Erythroblast (primary cell): ENCODE measurements around the gene MED15.

ENCODE experiments used
- GATA1 ChIP-seq: IDR thresholded peaks from 2 replicates; pipeline ENCODE4 v1.6.1; 2011; ENCODE audit warnings: low read depth, mild to moderate bottlenecking, control low read depth, low read length, moderate library complexity
- POLR2A ChIP-seq: IDR thresholded peaks from 2 replicates; pipeline ENCODE4 v1.6.1; 2011; ENCODE audit warnings: mild to moderate bottlenecking, low read length

GRCh38 chr22:20466659-20467379, 40.6 kb upstream of the MED15 start:
- TF ChIP-seq POLR2A: no peak
- TF ChIP-seq GATA1: no peak
